ENCODE data around the gene MIP.
"Not testable (repeated sequence)": the region's sequence is repeated elsewhere in the genome, so short reads cannot be mapped to it uniquely, and the experiment has no call there.

Gene MIP

DNA sequence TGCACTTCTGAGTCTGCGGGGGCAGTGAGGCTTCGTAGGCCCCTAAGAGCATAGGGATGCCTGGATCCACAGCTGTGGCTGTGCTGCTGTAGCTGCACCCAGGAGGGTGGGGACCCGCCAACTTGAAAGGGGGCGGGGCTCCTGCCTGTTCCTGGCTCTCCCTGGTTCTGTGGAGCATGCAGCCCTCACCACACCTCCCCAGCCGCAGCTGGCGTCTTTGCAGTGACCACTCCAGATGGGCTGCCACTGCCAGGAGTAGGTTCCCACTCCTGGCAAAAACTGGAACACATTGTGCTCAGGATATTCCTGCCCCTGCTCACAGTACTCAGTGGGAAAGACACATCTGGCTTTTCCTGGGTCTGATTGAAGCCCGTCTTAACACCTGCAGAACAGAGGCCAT lies 41.1 kb downstream of the MIP start:
- TF ChIP-seq, protein P1, sequence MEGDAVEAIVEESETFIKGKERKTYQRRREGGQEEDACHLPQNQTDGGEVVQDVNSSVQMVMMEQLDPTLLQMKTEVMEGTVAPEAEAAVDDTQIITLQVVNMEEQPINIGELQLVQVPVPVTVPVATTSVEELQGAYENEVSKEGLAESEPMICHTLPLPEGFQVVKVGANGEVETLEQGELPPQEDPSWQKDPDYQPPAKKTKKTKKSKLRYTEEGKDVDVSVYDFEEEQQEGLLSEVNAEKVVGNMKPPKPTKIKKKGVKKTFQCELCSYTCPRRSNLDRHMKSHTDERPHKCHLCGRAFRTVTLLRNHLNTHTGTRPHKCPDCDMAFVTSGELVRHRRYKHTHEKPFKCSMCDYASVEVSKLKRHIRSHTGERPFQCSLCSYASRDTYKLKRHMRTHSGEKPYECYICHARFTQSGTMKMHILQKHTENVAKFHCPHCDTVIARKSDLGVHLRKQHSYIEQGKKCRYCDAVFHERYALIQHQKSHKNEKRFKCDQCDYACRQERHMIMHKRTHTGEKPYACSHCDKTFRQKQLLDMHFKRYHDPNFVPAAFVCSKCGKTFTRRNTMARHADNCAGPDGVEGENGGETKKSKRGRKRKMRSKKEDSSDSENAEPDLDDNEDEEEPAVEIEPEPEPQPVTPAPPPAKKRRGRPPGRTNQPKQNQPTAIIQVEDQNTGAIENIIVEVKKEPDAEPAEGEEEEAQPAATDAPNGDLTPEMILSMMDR (IDR thresholded peaks at IDR 0.05) = no peak
- Histone ChIP-seq H3K27ac (no peak overlapping the region), H3K4me3 (no peak overlapping the region)
- no peak for DNase-seq (ENCODE audit: low spot score)

GRCh38 chr12:56411781-56412639 lies 42.4 kb downstream of the MIP start:
- DNase-seq (ENCODE audit: low spot score) = no peak
- TF ChIP-seq, protein P1 (IDR thresholded peaks at IDR 0.05) = no peak
- Histone ChIP-seq H3K4me3 (no peak overlapping the region), H3K27ac (no peak overlapping the region)

GRCh38 chr12:56410768-56411167 lies 43.7 kb downstream of the MIP start:
- Histone ChIP-seq H3K27ac (no peak overlapping the region), H3K4me3 (no peak overlapping the region)
- no peak for DNase-seq (ENCODE audit: low spot score)
- TF ChIP-seq, protein P1 (IDR thresholded peaks at IDR 0.05) = no peak

- TF ChIP-seq, protein P1 (IDR thresholded peaks at IDR 0.05) = no peak
- Histone ChIP-seq H3K4me3 (no peak overlapping the region), H3K27ac (no peak overlapping the region)
- no peak for DNase-seq (ENCODE audit: low spot score)
Observed at GRCh38 chr12:56408799-56409417, 45.5 kb downstream of the MIP start.

DNA sequence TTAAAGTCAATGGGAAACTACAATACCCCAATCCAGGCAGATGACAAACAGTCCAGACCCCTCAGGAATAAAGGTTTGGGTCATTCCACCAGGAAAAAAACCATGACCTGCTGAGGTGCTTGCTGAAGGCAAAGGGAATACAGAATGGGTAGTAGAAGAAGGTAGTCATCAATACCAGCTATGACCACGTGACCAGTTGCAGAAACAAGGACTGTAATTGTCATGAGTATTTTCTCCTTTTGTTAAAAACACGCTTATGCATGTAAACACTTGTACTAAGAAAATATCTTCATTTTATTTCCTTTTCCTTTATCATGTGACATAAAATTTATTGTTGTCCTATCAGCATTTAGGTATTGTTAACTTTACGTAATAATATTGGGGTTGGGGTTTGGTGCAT lies 50.2 kb downstream of the MIP start:
- not testable (repeated sequence) for DNase-seq (ENCODE audit: low spot score); H3K27ac ChIP-seq; H3K4me3 ChIP-seq

GRCh38 chr12:56401612-56402011 lies 52.8 kb downstream of the MIP start:
- H3K27ac ChIP-seq; H3K4me3 ChIP-seq; DNase-seq (ENCODE audit: low spot score): not testable (repeated sequence)

GRCh38 chr12:56401125-56401524 lies 53.3 kb downstream of the MIP start:
- H3K4me3 ChIP-seq; DNase-seq (ENCODE audit: low spot score); H3K27ac ChIP-seq: not testable (repeated sequence)

Data from coronary artery (tissue), 2 donors.